ENCODE measurements around the gene PGA5. TPM values are rescaled to one million over a fixed set of nuclear protein-coding genes. Genes with fewer than 3 reads are reported as not detected.

PGA5 gene
- total and polyA plus RNA-seq, 2 experiments from 2014 or later, result 0.45 to 0.52 TPM

DNA sequence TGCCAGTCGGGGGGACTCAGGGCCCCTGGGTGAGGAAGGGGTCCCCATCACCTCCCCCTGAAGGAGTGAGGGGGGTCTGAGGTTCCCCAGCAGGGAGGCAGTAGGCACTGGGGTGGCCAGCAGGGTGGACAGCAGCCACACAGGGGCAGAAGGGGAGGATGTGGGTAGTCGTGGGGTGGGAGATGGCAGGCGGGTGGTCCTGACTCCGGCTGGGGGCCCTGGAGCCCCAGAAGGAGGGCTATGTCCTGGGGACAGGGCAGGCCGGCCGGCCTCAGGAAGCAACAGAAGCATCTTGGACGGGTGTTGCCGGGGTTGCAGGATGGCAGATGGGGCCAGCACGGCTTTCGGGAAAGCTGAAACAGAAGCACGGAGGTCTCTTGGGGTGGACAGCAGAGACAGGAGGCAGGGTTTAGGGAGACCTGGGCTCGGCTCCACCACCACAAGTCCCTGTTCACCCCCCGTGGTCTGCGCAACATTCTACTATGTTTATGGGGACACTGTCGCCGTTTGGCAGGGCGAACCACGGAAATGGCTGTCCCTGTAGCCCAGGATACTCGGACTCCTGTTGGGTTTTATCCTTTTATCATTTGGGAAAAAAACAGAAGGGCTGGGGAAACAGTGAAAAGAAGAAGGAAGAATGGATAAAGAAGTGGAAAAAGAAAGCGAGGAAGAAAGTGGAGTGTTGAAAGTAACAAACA lies 40.1 kb downstream of the PGA5 start:
- Histone ChIP-seq H3K27me3 (ENCODE audit: insufficient read depth) (no peaks in the 10 kb centered on the region), H3K79me2 (replicated peaks; ENCODE audit: insufficient read depth) (no peaks in the 10 kb centered on the region), H4K20me1 (replicated peaks; ENCODE audit: insufficient read depth) (no peaks in the 10 kb centered on the region; the same call in 1 of the 2 replicates), H3K4me3 (no peak overlapping the region), H3K9me2 (ENCODE audit: insufficient read depth) (no peaks in the 10 kb centered on the region), H3F3A (replicated peaks; ENCODE audit: low read depth) (peaks cover 12% of the 10 kb centered on the region; the same call in 1 of the 2 replicates), H3K36me3 (ENCODE audit: insufficient read depth) (peaks cover 12% of the 10 kb centered on the region; the same call in 1 of the 2 replicates), H2AFZ (no peak overlapping the region), H3K4me2 (no peak overlapping the region), H3K27ac (ENCODE audit: low read depth) (no peak overlapping the region), H3K4me1 (ENCODE audit: insufficient read depth) (peaks cover 8% of the 10 kb centered on the region; the same call in 1 of the 2 replicates)
- Mint-ChIP-seq H3K27ac (no peak overlapping the region), H3K4me1 (peaks cover 32% of the 10 kb centered on the region), H3K4me3 (peak overlapping the region; percentile 30; the same call in 1 of the 3 replicates), H3K36me3 (ENCODE audit: low read depth) (peaks cover 50% of the 10 kb centered on the region), H3K9me3 (no peaks in the 10 kb centered on the region), H3K27me3 (ENCODE audit: insufficient read depth, low read depth, poor library complexity) (peaks cover 7% of the 10 kb centered on the region)
- no peak for DNase-seq (ENCODE audit: low spot score)
- TF ChIP-seq POLR2AphosphoS5 (IDR thresholded peaks at IDR 0.05; ENCODE audit: low read depth), result no peak
- TF ChIP-seq, protein P1, sequence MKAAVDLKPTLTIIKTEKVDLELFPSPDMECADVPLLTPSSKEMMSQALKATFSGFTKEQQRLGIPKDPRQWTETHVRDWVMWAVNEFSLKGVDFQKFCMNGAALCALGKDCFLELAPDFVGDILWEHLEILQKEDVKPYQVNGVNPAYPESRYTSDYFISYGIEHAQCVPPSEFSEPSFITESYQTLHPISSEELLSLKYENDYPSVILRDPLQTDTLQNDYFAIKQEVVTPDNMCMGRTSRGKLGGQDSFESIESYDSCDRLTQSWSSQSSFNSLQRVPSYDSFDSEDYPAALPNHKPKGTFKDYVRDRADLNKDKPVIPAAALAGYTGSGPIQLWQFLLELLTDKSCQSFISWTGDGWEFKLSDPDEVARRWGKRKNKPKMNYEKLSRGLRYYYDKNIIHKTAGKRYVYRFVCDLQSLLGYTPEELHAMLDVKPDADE (IDR thresholded peaks at IDR 0.05), result no peak
- no peak for TF ChIP-seq ZNF114 (CRISPR knock-in tag; IDR thresholded peaks at IDR 0.05)
- no peak for TF ChIP-seq EZH2 (IDR thresholded peaks at IDR 0.05; ENCODE audit: low read depth, unreplicated experiment)
- TF ChIP-seq JUNB (IDR thresholded peaks at IDR 0.05; ENCODE audit: unreplicated experiment), result no peak
- no peak for TF ChIP-seq REST (IDR thresholded peaks at IDR 0.05; ENCODE audit: unreplicated experiment)
- TF ChIP-seq CTCF (conservative IDR thresholded peaks at IDR 0.05; ENCODE audit: low read depth in 2 of 2), result no peak
- no peak for TF ChIP-seq CREB1 (CRISPR knock-in tag; IDR thresholded peaks at IDR 0.05; ENCODE audit: low read depth)
- ATAC-seq, result no peak
